ENCODE data around the gene SLC25A45.

Gene SLC25A45

DNA sequence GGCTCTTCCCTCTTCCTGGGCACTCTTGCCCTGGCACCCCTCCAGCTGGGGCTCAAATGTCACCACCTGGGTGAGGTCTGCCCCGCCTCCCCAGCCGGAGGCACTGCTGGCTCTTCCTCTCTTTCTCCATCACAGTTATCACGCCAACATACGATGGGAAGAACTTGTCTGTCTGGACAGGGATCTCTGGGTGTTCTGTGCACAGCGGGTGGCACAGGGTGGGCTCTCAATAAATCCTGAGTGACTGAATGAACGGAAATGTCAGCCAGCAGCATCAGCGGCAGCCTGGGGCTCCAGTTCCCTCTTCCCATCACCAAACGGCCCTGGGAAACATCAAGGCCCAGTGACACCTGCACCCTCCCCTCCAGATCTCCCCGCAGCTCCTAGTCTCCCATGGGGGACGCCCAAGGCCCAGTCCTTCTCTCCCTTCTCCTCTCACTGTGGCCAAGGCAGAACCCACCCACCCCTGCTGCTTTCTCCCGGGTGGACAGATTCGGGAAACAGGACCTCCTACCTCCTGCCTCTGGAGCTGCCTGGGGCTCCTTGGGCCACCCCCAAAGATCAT, 440 bp upstream of the SLC25A45 start:
- DNase-seq (ENCODE audit: insufficient read length, low spot score) (no peak), FAIRE-seq (peak; percentile 45)
- TF ChIP-seq SPI1 (IDR thresholded peaks at IDR 0.05; ENCODE audit: low read depth, low read length), result no peak
- no peak for TF ChIP-seq POLR2A (IDR thresholded peaks at IDR 0.05; ENCODE audit: low read depth, low read length)

DNA sequence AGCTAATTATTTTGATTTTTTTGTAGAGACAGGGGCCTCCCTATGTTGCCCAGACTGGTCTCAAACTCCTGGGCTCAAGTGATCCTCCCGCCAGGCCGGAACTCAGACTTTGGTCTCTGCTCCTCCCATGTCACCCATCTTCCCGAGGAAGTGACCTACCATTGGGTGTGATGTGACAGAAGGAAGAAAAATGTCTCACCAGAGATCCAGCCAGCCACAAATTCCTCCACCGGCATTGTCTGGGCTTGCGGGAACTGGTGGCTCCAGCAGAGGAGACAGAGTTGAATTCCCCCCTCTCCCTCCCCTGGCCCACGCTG, 772 bp downstream of the SLC25A45 start:
- DNase-seq (ENCODE audit: insufficient read length, low spot score) (no peak), FAIRE-seq (peak; percentile 65)
- TF ChIP-seq POLR2AphosphoS5 (IDR thresholded peaks at IDR 0.05; ENCODE audit: low read depth, low read length), result no peak
- TF ChIP-seq POU2F2 (IDR thresholded peaks at IDR 0.05; ENCODE audit: low read depth, low read length), result no peak
- no peak for TF ChIP-seq PAX5 (IDR thresholded peaks at IDR 0.05; ENCODE audit: insufficient read depth, low read length, severe bottlenecking)
- TF ChIP-seq POLR2A (IDR thresholded peaks at IDR 0.05; ENCODE audit: low read depth, low read length), result no peak
- no peak for TF ChIP-seq SPI1 (IDR thresholded peaks at IDR 0.05; ENCODE audit: low read depth, low read length)
- no peak for TF ChIP-seq TAF1 (IDR thresholded peaks at IDR 0.05; ENCODE audit: low read depth, low read length)

DNA sequence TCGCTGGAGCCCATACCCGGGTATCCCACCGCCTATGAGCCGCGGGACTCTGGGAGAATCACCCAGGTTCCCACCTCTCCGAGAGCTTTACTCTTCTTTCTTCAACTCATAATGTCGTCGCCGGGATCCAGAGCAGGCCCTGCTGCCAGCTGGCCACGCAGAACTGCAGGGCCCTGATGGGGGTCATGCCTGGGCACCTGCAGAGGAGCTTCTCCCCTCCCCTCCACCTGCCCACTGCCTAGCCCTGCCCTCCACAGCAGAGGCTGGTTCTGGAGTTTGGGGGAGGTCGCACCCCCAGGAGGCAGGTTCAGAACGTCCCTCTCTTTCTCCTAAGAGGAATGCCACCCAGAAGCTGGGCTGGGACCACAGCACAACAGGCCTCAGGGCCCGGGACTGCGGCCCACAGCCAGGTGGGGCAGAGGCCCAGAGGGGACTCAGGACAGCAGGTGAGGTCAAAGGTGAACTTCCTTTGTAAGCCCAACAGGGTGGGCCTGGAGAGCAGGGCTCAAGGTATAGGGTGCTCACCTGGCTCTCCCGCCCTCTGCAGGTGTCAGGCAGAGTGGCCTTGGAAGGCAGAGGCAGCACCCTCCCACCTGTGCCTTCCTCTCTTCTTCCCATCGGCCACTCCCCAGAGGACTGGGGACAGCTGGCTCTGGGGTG, 1.9 kb downstream of the SLC25A45 start:
- FAIRE-seq, result no peak
- no peak for DNase-seq (ENCODE audit: insufficient read length, low spot score)
- TF ChIP-seq POLR2AphosphoS5 (IDR thresholded peaks at IDR 0.05; ENCODE audit: low read depth, low read length) (no peak), PAX5 (IDR thresholded peaks at IDR 0.05; ENCODE audit: insufficient read depth, low read length, severe bottlenecking) (no peak), TAF1 (IDR thresholded peaks at IDR 0.05; ENCODE audit: low read depth, low read length) (no peak), POLR2A (IDR thresholded peaks at IDR 0.05; ENCODE audit: low read depth, low read length) (no peak), POU2F2 (IDR thresholded peaks at IDR 0.05; ENCODE audit: low read depth, low read length) (no peak), SPI1 (IDR thresholded peaks at IDR 0.05; ENCODE audit: low read depth, low read length) (no peak)

DNA sequence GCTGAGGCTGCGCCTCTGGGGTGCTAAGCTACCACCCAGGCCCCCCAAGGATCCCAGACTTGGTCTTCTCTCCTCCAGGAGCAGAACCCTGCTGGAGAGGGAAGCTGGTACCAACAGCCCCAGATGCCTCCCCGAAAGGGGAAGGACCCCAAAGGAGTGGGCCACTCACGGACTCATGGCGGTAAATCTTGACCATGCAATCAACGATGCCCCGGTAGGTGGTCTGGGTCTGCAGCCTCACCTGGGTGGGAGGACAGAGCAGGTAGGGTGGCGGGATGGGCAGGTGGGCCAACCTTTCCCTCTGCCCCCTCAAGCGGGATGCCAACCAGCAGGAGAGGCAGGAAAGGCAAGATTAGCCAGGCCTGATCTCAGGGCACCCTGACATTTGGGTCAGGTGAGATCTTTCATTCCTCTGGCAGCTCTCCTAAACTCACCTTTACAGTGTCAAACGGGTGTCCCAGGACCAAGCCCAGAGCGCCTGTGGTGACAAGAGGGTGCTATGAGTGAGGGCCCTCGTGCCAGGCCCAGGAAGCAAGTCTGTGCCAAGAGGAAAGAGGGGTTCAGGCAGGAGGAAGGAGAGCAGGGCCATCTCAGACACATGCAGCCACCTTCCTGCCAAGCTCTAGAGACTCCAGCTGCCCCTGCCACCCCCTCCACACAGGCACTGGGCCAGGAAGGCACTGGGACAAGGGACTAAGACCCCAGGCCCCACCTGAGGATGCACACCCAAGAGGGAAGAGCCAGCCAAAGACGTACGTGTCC, 2.6 kb downstream of the SLC25A45 start:
- no peak for FAIRE-seq
- TF ChIP-seq PAX5 (IDR thresholded peaks at IDR 0.05; ENCODE audit: insufficient read depth, low read length, severe bottlenecking) (no peak), POLR2A (IDR thresholded peaks at IDR 0.05; ENCODE audit: low read depth, low read length) (no peak), POLR2AphosphoS5 (IDR thresholded peaks at IDR 0.05; ENCODE audit: low read depth, low read length) (no peak), POU2F2 (IDR thresholded peaks at IDR 0.05; ENCODE audit: low read depth, low read length) (no peak), TAF1 (IDR thresholded peaks at IDR 0.05; ENCODE audit: low read depth, low read length) (no peak), SPI1 (IDR thresholded peaks at IDR 0.05; ENCODE audit: low read depth, low read length) (no peak)
- DNase-seq (ENCODE audit: insufficient read length, low spot score), result no peak

DNA sequence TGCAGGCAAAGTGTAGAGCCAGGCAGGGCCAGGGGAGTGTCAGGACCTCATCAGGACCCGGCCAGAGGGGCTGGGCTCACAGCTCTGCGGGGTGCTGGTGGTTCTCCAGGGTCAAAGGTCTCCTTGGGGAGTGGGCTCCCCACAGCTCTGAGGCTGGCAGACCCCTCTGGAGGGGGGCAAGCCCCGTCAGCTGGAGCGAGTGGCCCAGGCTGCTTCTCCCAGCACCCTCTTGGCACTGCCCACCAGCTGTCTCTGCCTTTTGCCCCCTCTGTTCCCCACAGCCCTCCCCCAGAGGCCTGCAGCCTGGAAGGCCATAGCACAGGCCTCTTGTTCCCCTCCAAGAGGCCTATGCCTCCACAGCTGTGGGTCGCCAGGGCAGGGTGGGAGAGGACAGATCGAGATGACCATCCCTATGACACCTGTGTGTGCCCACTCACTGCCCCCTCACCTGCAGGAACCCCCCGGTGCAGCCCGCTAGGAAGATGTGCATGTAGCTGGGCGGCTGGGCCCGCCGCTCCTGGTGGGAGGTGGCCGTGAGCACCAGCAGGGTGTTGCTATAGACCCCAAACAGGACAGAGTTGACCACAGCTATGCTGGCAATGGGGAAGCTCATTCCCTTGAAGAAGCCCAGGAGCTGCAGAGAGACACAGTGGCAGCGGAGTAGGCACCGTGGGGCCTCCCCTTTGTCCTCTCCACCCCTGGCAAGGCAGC, 3.4 kb downstream of the SLC25A45 start:
- FAIRE-seq (no peak), DNase-seq (ENCODE audit: insufficient read length, low spot score) (no peak)
- TF ChIP-seq POLR2AphosphoS5 (IDR thresholded peaks at IDR 0.05; ENCODE audit: low read depth, low read length) (no peak), SPI1 (IDR thresholded peaks at IDR 0.05; ENCODE audit: low read depth, low read length) (no peak), POU2F2 (IDR thresholded peaks at IDR 0.05; ENCODE audit: low read depth, low read length) (no peak), PAX5 (IDR thresholded peaks at IDR 0.05; ENCODE audit: insufficient read depth, low read length, severe bottlenecking) (no peak), POLR2A (IDR thresholded peaks at IDR 0.05; ENCODE audit: low read depth, low read length) (no peak), TAF1 (IDR thresholded peaks at IDR 0.05; ENCODE audit: low read depth, low read length) (no peak)

DNA sequence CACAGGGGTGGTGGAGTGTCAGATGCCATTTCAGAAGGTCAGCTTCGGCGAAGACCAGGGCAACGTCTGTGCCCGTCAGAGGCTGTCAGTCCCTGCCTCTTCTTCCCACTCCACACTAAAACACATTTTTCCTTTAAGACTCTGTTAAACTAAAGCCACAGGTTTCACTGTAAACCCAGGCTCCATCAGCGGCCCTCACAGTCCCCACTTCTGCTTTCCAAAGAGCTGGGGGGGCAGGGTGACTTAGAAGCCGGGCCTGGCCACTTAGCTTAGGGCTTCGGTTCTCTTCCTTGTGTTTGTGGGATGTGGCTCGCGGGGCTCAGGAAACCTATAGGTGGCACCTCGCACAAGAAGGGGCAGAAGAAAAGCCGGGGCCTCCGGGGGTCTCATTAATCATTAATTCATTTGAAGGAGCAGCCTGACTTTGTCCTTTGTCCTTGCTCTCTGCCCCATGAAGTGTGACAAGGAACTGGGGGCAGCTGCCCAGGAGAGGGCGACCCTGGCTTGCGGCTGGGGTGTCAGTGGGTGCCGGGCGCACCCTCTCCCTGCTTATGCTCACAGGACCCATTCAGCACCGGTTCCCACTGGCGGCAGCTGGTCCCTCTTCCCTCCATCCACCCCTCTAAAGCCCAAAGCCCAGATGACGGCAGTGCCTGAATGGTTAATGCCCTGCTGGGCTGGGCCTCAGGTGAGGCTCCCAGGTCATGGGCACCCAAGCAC, 4.1 kb downstream of the SLC25A45 start:
- no peak for DNase-seq (ENCODE audit: insufficient read length, low spot score)
- TF ChIP-seq SPI1 (IDR thresholded peaks at IDR 0.05; ENCODE audit: low read depth, low read length), result peak; percentile 95
- no peak for TF ChIP-seq POU2F2 (IDR thresholded peaks at IDR 0.05; ENCODE audit: low read depth, low read length)
- FAIRE-seq, result no peak

DNA sequence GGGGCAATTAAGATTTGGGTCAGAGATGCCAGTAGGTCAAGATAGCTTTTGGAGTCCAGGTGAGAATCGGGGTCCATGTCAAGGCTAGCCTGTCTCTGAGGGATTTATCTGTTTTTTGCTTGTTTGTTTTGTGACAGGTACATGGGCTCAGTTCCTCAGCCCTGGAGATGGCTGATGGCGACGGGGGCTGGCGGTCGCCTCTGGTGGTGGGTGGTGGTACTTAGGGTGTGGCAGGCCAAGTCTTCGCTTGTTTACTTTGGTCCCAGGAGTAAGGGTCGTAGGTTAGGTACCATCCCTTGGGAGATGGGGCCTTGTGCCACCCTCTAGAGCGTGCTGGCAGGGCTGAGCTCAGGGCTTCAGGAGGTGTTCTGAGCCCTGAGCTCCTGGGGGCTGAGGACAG, 4.7 kb downstream of the SLC25A45 start:
- FAIRE-seq, result no peak
- TF ChIP-seq POU2F2 (IDR thresholded peaks at IDR 0.05; ENCODE audit: low read depth, low read length), result no peak
- no peak for TF ChIP-seq TAF1 (IDR thresholded peaks at IDR 0.05; ENCODE audit: low read depth, low read length)
- no peak for DNase-seq (ENCODE audit: insufficient read length, low spot score)

DNA sequence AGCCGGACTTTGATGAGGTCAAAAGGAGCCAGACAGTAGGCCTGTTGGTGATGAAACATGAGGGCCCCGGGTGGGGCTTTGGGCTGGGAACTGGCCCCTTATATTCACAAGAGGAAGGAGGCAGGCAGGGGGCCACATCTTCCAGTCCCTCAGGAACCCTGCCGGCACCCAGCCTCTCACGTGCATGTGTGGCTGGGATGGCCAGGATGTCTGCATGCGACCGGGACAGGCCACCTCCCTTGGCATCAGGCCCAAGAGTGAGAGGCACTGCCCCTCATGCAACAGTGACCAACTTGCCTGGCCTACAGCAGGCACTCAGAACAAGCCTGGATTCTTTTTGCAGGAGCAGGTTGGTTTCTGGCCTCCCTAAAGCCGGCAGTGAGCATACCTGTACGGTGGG, 5.4 kb downstream of the SLC25A45 start:
- DNase-seq (ENCODE audit: insufficient read length, low spot score) (no peak), FAIRE-seq (no peak)
- no peak for TF ChIP-seq SPI1 (IDR thresholded peaks at IDR 0.05; ENCODE audit: low read depth, low read length)
- TF ChIP-seq POU2F2 (IDR thresholded peaks at IDR 0.05; ENCODE audit: low read depth, low read length), result no peak
- no peak for TF ChIP-seq TAF1 (IDR thresholded peaks at IDR 0.05; ENCODE audit: low read depth, low read length)
- no peak for TF ChIP-seq PAX5 (IDR thresholded peaks at IDR 0.05; ENCODE audit: insufficient read depth, low read length, severe bottlenecking)
- TF ChIP-seq POLR2AphosphoS5 (IDR thresholded peaks at IDR 0.05; ENCODE audit: low read depth, low read length), result no peak
- TF ChIP-seq POLR2A (IDR thresholded peaks at IDR 0.05; ENCODE audit: low read depth, low read length), result no peak

DNA sequence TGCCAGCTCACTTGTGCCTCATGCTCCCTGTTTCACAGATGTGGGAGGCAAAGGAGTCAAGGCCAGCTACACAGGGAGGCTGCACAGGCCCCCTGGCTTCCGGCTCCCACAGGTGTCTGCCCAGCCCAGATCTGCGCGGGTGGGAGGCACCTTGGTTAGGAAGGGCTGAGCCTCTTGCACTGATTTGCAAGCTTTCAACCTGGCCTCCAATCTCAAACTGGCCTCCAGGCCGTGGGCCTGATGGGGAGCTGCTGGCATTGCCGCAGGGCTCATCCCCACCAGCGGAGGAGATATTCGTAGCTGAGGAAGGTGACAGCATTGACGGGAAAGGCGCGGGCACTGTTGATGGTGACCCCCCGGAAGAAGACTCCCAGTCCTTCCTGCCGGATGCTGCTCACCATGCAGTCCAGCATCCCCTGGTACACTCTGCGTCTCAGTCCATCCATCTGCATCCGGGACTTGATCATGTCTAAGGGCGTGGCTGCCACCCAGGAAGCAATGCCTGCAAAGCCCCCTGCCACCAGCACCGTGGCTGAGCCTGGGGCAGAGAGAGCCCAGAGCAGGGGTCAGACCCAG, 6.2 kb downstream of the SLC25A45 start:
- TF ChIP-seq POLR2A (IDR thresholded peaks at IDR 0.05; ENCODE audit: low read depth, low read length) (no peak), PAX5 (IDR thresholded peaks at IDR 0.05; ENCODE audit: insufficient read depth, low read length, severe bottlenecking) (no peak), POU2F2 (IDR thresholded peaks at IDR 0.05; ENCODE audit: low read depth, low read length) (no peak), POLR2AphosphoS5 (IDR thresholded peaks at IDR 0.05; ENCODE audit: low read depth, low read length) (no peak)
- DNase-seq (ENCODE audit: insufficient read length, low spot score), result no peak
- FAIRE-seq, result no peak
